Neuron (in vitro differentiated cells): ENCODE measurements around the gene DYRK1A.
A peak's percentile ranks its signal among the peaks of the same experiment; 100 is the strongest.

Experiments used
- H2AFZ ChIP-seq: one replicate; pipeline ENCODE4 v1.6.1; 2013; ENCODE audit warnings: low read depth, mild to moderate bottlenecking, inconsistent platforms, low read length, moderate library complexity
- H3K27me3 ChIP-seq: one replicate; pipeline ENCODE4 v1.6.1; 2013; ENCODE audit warnings: low read length; ENCODE audit not compliant: insufficient read depth
- H3K36me3 ChIP-seq: one replicate; pipeline ENCODE4 v1.6.1; 2013; ENCODE audit warnings: low read length; ENCODE audit not compliant: insufficient read depth
- H3K4me1 ChIP-seq: one replicate; pipeline ENCODE4 v1.6.1; 2013; ENCODE audit warnings: low read length; ENCODE audit not compliant: insufficient read depth
- H3K4me3 ChIP-seq: 2 replicates; pipeline ENCODE4 v1.5.1; 2013; ENCODE audit warnings: mild to moderate bottlenecking, low read length, moderate library complexity
- H3K9me3 ChIP-seq: one replicate; pipeline ENCODE4 v1.6.1; 2013; ENCODE audit warnings: low read length

DYRK1A gene

GRCh38 chr21:37342046-37342632, 24.4 kb upstream of the DYRK1A start:
- Histone ChIP-seq H3K4me3 (no peak overlapping the region), H2AFZ (no peak overlapping the region), H3K9me3 (no peaks in the 10 kb centered on the region), H3K4me1 (peaks cover 13% of the 10 kb centered on the region), H3K27me3 (no peaks in the 10 kb centered on the region), H3K36me3 (no peaks in the 10 kb centered on the region)

- Histone ChIP-seq H2AFZ (no peak overlapping the region), H3K4me1 (no peaks in the 10 kb centered on the region), H3K9me3 (no peaks in the 10 kb centered on the region), H3K27me3 (no peaks in the 10 kb centered on the region), H3K36me3 (no peaks in the 10 kb centered on the region), H3K4me3 (no peak overlapping the region)
These were observed 19.6 kb upstream of the DYRK1A start for GRCh38 chr21:37346841-37347430.

GRCh38 chr21:37348664-37349063, 17.9 kb upstream of the DYRK1A start:
- no peak overlapping the region for H2AFZ ChIP-seq
- H3K9me3 ChIP-seq = no peaks in the 10 kb centered on the region
- H3K36me3 ChIP-seq = no peaks in the 10 kb centered on the region
- no peaks in the 10 kb centered on the region for H3K27me3 ChIP-seq
- H3K4me1 ChIP-seq = no peaks in the 10 kb centered on the region
- no peak overlapping the region for H3K4me3 ChIP-seq

GRCh38 chr21:37350472-37350871, 16.1 kb upstream of the DYRK1A start:
- H3K9me3 ChIP-seq = no peaks in the 10 kb centered on the region
- no peaks in the 10 kb centered on the region for H3K27me3 ChIP-seq
- no peak overlapping the region for H3K4me3 ChIP-seq
- H3K4me1 ChIP-seq = no peaks in the 10 kb centered on the region
- no peak overlapping the region for H2AFZ ChIP-seq
- H3K36me3 ChIP-seq = no peaks in the 10 kb centered on the region

- no peaks in the 10 kb centered on the region for H3K27me3 ChIP-seq
- no peaks in the 10 kb centered on the region for H3K36me3 ChIP-seq
- no peak overlapping the region for H2AFZ ChIP-seq
- H3K4me3 ChIP-seq = no peak overlapping the region
- no peaks in the 10 kb centered on the region for H3K9me3 ChIP-seq
- H3K4me1 ChIP-seq = no peaks in the 10 kb centered on the region
These were observed 9.9 kb upstream of the DYRK1A start for GRCh38 chr21:37356706-37357105.

- Histone ChIP-seq H3K4me1 (no peaks in the 10 kb centered on the region), H3K27me3 (no peaks in the 10 kb centered on the region), H3K9me3 (no peaks in the 10 kb centered on the region), H2AFZ (no peak overlapping the region), H3K36me3 (no peaks in the 10 kb centered on the region), H3K4me3 (no peak overlapping the region)
These were observed 8.9 kb upstream of the DYRK1A start for GRCh38 chr21:37357691-37358090.

GRCh38 chr21:37358397-37358796, 8.2 kb upstream of the DYRK1A start:
- no peaks in the 10 kb centered on the region for H3K36me3 ChIP-seq
- no peaks in the 10 kb centered on the region for H3K4me1 ChIP-seq
- H3K9me3 ChIP-seq = no peaks in the 10 kb centered on the region
- H2AFZ ChIP-seq = no peak overlapping the region
- H3K4me3 ChIP-seq = no peak overlapping the region
- H3K27me3 ChIP-seq = no peaks in the 10 kb centered on the region

- Histone ChIP-seq H3K27me3 (no peaks in the 10 kb centered on the region), H3K4me3 (no peak overlapping the region), H2AFZ (no peak overlapping the region), H3K36me3 (no peaks in the 10 kb centered on the region), H3K4me1 (peaks cover 8% of the 10 kb centered on the region), H3K9me3 (no peaks in the 10 kb centered on the region)
These were observed 2.6 kb upstream of the DYRK1A start for GRCh38 chr21:37363936-37364335.

GRCh38 chr21:37364722-37365121, 1.9 kb upstream of the DYRK1A start:
- H2AFZ ChIP-seq = no peak overlapping the region

GRCh38 chr21:37365517-37366481, 774 bp upstream of the DYRK1A start:
- no peaks in the 10 kb centered on the region for H3K9me3 ChIP-seq
- H3K36me3 ChIP-seq = no peaks in the 10 kb centered on the region
- peak overlapping the region; percentile 78 for H3K4me3 ChIP-seq
- H2AFZ ChIP-seq = no peak overlapping the region
- H3K27me3 ChIP-seq = no peaks in the 10 kb centered on the region
- peaks cover 24% of the 10 kb centered on the region for H3K4me1 ChIP-seq

More at GRCh38 chr21:37364722-37365121, 1.9 kb upstream of the DYRK1A start:
- Histone ChIP-seq H3K4me3 (peak overlapping the region; percentile 78), H3K9me3 (no peaks in the 10 kb centered on the region), H3K27me3 (no peaks in the 10 kb centered on the region), H3K36me3 (no peaks in the 10 kb centered on the region), H3K4me1 (peaks cover 16% of the 10 kb centered on the region)

GRCh38 chr21:37367336-37367702, 746 bp downstream of the DYRK1A start:
- H3K4me3 ChIP-seq = peak overlapping the region; percentile 99
- H3K27me3 ChIP-seq = no peaks in the 10 kb centered on the region

GRCh38 chr21:37367703-37368540, 1.3 kb downstream of the DYRK1A start:
- Histone ChIP-seq H2AFZ (no peak overlapping the region), H3K27me3 (no peaks in the 10 kb centered on the region)

More at GRCh38 chr21:37367336-37367702, 746 bp downstream of the DYRK1A start:
- Histone ChIP-seq H2AFZ (no peak overlapping the region), H3K36me3 (no peaks in the 10 kb centered on the region), H3K4me1 (peaks cover 24% of the 10 kb centered on the region), H3K9me3 (no peaks in the 10 kb centered on the region)

More at GRCh38 chr21:37367703-37368540, 1.3 kb downstream of the DYRK1A start:
- H3K4me1 ChIP-seq = peaks cover 24% of the 10 kb centered on the region
- H3K9me3 ChIP-seq = no peaks in the 10 kb centered on the region
- peak overlapping the region; percentile 99 for H3K4me3 ChIP-seq
- no peaks in the 10 kb centered on the region for H3K36me3 ChIP-seq
